Astrocyte of the hippocampus (primary cell): ENCODE data around the gene MYO19.

ENCODE experiments used
- DNase-seq: peaks from one replicate; pipeline ENCODE4 v3.0.0; 2011; ENCODE audit warnings: low read depth, low spot score

Gene MYO19

GRCh38 chr17:36534840-36535668 lies at the start of gene MYO19, which contains the start of gene PIGW:
TSS of gene MYO19 (minus strand) at chr17:36534868. CDS start at chr17:36532538, 2,330 bp downstream.
TSS of gene PIGW (plus strand) at chr17:36534987. CDS start at chr17:36537102, 2,115 bp downstream.
- DNase-seq: peak; percentile 95

GRCh38 chr17:36583787-36584186 lies 49.1 kb upstream of the MYO19 start:
- DNase-seq: no peak

- peak; percentile 46 for DNase-seq
These were observed 44.0 kb upstream of the MYO19 start for GRCh38 chr17:36578671-36579070.

GRCh38 chr17:36576793-36577192 lies 42.1 kb upstream of the MYO19 start:
- DNase-seq: no peak

GRCh38 chr17:36575028-36575427 lies 40.4 kb upstream of the MYO19 start:
- DNase-seq: no peak

GRCh38 chr17:36566081-36566480 lies 31.4 kb upstream of the MYO19 start:
- DNase-seq: no peak

- no peak for DNase-seq
These were observed 18.8 kb upstream of the MYO19 start for GRCh38 chr17:36553459-36553858.

- DNase-seq: no peak
These were observed 16.1 kb upstream of the MYO19 start for GRCh38 chr17:36550491-36551417.

- DNase-seq: no peak
These were observed 13.1 kb upstream of the MYO19 start for GRCh38 chr17:36547776-36548175.

- DNase-seq: no peak
These were observed 11.9 kb upstream of the MYO19 start for GRCh38 chr17:36546418-36547093.

- DNase-seq: peak; percentile 99
These were observed 11.1 kb upstream of the MYO19 start for GRCh38 chr17:36545465-36546417.

- DNase-seq: no peak
These were observed 10.4 kb upstream of the MYO19 start for GRCh38 chr17:36545077-36545464.

- peak; percentile 97 for DNase-seq
These were observed 9.8 kb upstream of the MYO19 start, which contains the start of gene GGNBP2 for GRCh38 chr17:36544307-36545076. TSS of gene GGNBP2 (plus strand) at chr17:36544919. CDS start at chr17:36545725, 806 bp downstream.

GRCh38 chr17:36544044-36544306 lies 9.3 kb upstream of the MYO19 start:
- peak; percentile 73 for DNase-seq

GRCh38 chr17:36542755-36543154 lies 8.1 kb upstream of the MYO19 start:
- DNase-seq: no peak

GRCh38 chr17:36540696-36541095 lies 6.0 kb upstream of the MYO19 start:
- DNase-seq: no peak

GRCh38 chr17:36535669-36536081 lies 1.0 kb upstream of the MYO19 start:
- no peak for DNase-seq

GRCh38 chr17:36533935-36534839 lies 481 bp downstream of the MYO19 start:
- DNase-seq: peak; percentile 78

- no peak for DNase-seq
These were observed 2.2 kb downstream of the MYO19 start for GRCh38 chr17:36532435-36532975.
